Transverse colon (tissue), 4 donors: ENCODE data around the gene PIWIL4.

Source experiments
- EP300 ChIP-seq: sonication (generic); formaldehyde crosslinking; IDR thresholded peaks from one replicate; pipeline ENCODE4 v1.6.1; 2017; ENCODE audit warnings: antibody characterized with exemption, low read depth
- POLR2A ChIP-seq: fragments of 450-650 bp; IDR thresholded peaks from one replicate; pipeline ENCODE4 v1.6.1; 2016; ENCODE audit warnings: antibody characterized with exemption, mild to moderate bottlenecking, moderate library complexity
- POLR2AphosphoS5 ChIP-seq, 3 donors: sonication (generic); formaldehyde crosslinking; IDR thresholded peaks; one replicate each; pipeline ENCODE4 v1.6.1; 2016; ENCODE audit warnings: antibody characterized with exemption in 3 of 3
- TF ChIP-seq, protein P1 (sequence below), 5 experiments: fragments of 200-600 bp in 3 of 5; fragments of 450-650 bp in 2 of 5; sonication (generic) in 3 of 5; IDR thresholded peaks; 1 replicate in 2 of 5; 2 replicates in 3 of 5; pipeline ENCODE4 v1.5.1; 2016 to 2017; ENCODE audit warnings: antibody characterized with exemption in 5 of 5, inconsistent platforms in 3 of 5, mild to moderate bottlenecking in 2 of 5, moderate library complexity in 1 of 5

DNA sequence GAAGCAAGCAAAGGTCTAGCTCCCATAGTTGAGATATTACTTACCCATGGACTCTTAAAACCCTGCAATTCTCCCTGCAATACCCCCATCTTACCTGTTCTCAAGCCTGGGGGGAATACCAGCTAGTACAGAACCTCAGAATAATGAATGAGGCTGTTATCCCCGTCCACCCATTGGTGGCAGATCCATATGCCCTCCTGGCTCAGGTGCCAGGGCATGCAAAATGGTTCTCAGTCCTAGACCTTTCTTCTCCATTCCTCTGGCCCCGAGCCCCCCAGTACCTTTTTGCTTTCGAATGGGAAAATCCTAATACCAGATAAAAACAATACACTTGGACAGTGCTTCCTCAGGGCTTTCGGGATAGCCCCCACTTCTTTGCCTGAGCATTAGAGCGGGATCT lies 86.4 kb downstream of the PIWIL4 start:
- no peak for TF ChIP-seq POLR2AphosphoS5 (IDR thresholded peaks at IDR 0.05)
- TF ChIP-seq, protein P1, sequence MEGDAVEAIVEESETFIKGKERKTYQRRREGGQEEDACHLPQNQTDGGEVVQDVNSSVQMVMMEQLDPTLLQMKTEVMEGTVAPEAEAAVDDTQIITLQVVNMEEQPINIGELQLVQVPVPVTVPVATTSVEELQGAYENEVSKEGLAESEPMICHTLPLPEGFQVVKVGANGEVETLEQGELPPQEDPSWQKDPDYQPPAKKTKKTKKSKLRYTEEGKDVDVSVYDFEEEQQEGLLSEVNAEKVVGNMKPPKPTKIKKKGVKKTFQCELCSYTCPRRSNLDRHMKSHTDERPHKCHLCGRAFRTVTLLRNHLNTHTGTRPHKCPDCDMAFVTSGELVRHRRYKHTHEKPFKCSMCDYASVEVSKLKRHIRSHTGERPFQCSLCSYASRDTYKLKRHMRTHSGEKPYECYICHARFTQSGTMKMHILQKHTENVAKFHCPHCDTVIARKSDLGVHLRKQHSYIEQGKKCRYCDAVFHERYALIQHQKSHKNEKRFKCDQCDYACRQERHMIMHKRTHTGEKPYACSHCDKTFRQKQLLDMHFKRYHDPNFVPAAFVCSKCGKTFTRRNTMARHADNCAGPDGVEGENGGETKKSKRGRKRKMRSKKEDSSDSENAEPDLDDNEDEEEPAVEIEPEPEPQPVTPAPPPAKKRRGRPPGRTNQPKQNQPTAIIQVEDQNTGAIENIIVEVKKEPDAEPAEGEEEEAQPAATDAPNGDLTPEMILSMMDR (IDR thresholded peaks at IDR 0.05), result no peak
- TF ChIP-seq POLR2A, result no peak
- TF ChIP-seq EP300, result no peak
